ENCODE results near the gene MED4.

Gene MED4, protein sequence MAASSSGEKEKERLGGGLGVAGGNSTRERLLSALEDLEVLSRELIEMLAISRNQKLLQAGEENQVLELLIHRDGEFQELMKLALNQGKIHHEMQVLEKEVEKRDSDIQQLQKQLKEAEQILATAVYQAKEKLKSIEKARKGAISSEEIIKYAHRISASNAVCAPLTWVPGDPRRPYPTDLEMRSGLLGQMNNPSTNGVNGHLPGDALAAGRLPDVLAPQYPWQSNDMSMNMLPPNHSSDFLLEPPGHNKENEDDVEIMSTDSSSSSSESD

DNA sequence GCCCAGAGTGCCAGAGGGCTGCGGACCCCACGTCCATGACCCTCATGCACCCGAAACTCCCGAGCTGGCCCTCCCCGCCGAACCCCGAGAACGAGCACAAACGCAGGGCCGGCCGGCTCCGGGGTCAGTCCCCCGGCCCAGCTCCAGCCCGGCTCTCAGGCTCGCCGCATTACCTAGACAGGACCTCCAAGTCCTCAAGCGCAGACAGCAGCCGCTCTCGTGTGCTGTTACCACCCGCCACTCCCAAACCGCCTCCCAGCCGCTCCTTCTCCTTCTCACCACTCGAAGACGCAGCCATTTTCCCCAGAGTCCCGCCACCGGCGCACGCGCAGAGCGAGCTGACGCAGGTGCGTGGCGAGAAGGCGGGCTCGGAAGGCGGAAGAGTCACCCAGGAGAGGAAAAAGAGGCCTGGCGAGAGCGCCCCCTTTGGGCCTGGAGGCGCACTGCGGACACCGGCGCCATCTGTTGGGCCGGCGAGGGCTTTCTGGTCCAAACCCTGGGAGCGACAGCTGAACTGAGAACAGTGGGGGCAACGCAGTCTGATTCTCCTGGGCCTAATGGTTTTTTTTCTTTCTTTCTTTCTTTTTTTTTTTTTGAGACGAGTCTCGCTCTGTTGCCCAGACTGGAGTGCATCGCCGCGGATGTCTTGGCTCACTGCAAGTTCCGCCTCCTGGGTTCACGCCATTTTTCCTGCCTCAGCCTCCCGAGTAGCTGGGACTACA is at the start of gene MED4:
Gene MED4, minus strand, starts transcription at position 324 of the 722 bp plus-strand sequence. Its CDS starts 26 bp downstream, at position 298.
- DNase-seq: peak; percentile 96

DNA sequence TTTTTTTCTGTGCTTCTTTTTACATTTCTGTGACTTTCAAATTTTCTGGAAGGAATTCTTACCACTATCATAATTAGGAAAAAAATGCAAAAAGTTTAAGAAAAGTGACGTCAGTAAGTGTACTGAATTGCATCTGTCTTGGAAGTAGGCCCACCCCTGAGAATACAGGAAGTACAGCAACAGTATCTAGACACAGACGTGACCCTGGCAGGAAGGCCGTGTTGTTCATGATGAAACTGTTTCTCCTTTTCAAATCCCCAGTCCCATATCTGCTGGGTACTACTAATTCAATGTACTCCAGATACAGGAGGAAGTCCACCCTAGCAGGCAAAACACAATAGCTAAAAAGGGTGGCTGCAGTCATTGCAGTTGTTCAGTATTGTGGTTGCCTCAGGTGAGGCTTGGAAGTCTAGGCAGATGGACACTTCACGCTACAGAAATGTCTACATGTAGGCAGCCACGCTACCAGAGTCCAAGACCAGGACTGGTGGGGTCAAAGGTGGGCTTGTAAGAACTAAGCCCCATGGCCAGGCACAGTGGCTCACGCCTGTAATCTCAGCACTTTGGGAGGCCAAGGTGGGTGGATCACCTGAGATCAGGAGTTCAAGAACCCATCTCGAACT is 49.6 kb upstream of the MED4 start:
- DNase-seq: no peak

DNA sequence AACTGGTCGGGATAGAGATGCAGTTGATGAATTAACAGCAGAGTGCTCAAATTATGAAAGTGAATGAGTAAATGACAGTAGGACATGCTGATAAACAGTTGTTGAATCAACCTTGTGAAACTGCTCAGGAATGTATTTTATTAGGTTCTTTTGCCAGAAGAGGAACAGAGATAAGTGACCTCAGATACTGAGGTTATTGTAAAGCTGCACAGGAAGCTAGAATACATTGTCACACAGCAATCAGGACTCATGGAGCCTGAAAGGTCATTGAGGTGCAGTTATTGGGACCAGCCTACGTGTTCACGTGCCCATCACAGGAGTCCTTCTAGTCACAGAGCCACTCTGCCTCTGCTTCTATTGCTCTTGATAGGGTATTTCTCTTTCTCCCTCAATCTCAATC is 47.5 kb upstream of the MED4 start:
- DNase-seq: no peak

DNA sequence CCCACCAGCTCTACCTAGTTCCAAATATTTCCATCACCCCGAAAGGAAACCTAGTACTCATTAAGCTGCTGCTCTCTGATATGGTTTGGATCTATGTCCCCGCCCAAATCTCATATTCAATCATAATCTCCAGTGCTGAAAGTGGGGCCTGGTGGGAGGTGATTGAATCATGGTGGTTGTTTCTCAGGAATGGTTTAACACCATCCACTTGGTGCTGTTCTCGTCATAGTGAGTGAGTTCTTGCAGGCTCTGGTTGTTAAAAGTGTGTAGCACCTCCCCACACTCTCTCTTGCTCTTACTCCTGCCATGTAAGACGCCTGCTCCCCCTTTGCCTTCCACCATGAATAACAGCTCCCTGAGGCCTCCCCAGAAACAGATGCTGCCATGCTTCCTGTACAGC is 43.4 kb upstream of the MED4 start:
- DNase-seq: peak; percentile 63

DNA sequence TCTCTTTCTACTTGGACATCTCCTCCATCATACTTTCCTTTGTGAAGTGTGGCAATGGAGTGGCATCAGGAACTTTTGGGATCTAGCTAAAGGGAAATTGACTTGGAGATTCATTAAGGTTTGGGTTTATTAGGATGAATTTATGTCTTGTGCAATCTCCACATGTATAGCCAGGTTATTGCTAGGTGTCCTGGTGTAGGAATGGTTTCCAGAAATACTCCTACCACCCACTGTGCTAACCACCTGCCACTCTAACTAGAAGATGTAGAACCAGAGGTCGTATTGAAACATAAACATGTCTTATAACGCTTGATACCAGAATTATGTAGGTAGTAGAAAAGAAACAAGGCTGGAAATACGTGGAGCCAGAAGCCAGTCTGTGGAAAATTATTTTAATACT is 38.1 kb upstream of the MED4 start:
- no peak for DNase-seq

DNA sequence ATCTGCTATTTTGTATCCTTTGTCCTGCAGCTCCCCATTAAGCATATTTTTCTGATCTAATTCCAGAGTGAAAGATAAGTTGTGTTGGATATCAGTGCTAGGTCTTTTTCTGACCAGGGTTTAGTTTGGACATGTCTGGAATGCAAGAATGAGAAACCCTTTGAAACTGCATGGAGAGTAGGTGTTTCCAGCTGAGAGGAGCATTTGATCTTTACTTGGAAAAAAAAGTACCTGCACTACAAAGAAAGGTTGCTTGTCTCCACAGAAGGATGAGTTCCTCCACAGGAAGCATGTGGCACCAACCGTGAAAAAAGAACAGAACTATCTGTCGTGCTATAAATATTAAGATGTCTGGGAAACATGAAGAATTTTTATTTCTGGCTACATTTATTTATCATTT is 36.6 kb upstream of the MED4 start:
- no peak for DNase-seq

DNA sequence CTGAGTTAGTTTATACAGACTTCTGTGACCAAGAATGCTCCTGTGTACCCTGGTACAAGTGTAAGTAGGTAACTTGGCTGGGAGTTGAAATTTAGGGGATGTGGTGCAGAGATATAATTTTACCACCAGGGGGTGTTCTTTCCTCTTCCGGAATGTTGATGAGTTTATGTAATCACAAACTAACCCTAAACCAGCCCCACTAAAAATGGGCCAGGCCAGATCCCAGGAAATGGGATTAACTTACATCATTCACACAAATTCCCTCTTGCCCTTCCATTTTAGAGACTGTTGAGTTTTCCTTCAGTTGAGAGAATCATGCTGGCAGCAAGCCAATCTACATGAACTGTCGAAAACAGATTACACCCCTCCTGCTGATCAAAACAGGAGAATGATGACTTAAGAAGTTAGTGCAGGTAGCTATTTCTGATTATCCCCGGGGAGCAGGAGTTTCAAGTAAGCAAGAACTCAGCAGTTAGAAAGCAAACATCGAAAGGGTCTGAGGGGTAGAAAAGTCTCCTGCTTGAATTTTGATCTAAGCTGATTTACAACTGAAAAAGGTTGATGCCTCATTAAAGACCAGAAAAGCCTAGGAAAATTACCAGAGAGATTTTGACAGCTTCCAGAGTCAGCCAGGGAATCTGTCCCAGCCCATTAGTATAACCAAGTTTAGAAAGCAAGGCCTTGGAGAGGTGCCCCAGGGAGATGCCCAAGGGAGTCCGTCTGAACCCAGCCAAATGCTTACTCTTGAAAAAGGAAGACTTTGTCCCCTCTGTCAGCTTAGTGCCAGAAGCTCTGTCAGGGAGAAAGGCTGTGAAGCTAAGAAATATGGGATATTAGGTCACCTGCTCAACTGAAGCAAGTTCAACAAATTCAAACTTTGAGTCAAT is 32.3 kb upstream of the MED4 start:
- no peak for DNase-seq

DNA sequence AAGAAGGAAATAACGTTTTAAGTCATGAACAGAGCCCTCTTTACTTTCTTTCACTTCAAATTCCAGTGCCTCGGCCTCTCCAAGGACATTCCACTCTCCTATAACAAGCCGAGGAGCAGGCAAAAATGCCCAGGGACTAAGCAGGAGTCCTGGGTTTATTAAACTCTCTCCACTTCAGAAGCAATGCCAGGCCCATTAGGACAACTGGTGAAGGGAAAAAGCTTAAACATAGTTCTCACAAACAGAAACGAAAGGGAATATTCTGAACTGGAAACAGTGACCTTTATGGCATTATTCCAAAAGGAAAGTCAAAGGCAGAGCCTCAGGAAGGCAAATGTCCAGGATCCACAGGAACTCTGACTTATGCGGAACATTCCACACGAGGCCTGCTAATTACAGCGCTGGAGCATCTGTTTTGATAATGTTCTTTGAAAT is 30.9 kb upstream of the MED4 start:
- DNase-seq: no peak

DNA sequence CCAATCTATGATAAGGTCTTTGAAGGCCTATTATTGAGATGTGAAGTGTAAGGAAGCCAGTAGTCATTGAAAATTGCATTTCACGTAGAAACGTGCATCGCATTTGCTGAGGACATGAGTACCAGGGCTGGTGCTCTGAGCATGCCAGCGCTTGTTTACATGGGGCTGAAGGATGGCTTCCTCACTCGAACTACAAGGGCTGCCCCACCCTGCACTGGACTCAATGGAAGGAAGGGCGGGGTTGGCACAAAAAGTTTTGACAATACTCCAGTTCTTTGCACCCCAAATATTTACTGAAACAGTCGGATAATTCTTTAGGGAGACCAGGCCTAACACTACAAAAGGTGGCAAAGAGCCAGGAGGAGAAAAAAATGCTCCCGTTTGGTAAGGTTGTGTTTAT is 28.9 kb upstream of the MED4 start:
- DNase-seq: no peak

DNA sequence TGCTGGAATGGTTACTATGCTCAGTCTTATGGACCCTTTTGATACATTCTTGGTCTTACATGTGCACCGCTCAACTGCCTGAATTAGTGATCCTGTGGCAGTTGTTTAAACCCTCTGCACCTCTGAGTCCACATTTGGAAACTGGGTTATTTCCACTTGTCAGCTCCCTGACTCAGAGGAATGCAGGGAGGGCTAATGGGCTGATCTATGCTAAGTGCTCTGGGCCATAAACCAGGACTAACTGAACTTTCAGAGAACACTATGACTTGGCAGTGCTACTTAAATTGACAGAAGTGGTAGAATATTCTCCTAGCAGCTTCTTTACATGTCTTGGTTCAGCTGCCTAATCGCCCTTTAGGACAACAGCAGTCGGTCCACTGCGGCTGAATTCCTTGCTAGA is 26.8 kb upstream of the MED4 start:
- DNase-seq: no peak

DNA sequence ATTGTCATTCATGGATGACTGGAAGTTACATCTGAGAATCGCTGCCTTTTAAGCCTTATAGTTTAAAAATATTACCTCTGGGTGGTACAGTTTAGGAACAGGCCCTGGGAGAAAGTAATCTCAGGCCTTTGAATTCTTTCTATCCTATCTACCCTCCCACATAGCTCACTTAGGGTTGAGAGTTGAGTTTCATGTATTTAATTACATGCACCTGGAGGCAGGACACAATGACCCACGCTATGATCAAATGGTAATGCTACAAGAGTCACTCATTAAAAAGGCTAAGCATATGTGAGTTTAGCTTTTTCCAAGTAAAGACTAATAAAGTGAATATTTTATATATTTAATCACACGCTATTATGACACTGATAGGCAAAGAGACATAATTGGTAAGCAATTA is 25.3 kb upstream of the MED4 start:
- DNase-seq: no peak

DNA sequence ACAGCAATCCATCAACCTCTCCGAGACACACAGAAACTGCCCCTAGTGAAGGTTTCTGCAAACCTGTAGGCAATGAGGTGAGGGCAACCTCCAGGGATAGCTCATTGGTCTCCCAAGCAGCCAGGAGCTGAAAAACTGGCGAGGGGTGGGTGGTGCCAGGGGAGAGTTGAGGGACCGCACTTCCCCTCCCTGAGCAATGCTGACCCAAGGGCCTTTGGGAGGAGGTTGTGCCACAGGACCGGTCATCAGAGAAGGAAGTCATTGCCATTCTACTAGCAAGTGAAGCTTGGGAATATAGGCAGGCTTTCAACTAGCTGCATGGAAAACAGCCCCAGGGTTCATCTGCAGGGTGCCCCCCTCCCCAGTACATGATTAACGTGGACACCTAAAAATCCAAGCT is 23.1 kb upstream of the MED4 start:
- DNase-seq: no peak

DNA sequence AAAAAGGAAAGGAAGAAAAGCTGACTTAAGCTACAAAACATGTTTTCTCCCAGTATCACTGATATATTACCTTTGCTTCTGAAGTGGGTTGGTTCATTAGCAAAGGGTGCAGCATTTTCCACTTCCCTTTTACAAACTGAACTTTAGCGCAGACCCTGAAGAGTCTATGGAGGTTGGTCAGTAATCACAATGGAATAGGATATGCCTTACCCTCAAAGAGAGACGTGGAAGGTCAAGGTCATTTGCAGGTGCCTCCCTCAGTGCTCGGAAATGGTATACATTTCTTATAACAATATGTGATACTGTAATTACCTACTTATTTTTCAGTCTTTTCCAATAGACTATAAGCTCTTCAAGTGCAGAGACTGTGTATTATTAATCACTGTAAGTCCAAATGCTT is 21.9 kb upstream of the MED4 start:
- DNase-seq: no peak

DNA sequence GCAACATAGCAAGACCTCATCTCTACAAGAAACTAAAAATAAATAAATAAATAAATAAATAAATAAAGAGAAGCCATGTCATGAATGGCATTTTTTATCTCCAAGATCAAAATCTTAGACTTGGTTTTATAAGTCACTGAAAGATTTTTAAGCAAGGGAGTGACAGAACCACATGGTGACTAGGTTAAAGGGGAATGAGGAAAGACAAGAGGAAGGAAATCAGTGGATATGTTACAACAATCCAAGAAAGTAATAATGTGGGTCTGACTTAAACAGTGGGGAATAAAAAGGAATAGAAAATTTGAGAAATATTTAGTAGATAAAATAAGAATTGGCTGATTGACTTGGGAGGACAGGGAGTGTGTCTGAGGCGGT is 18.8 kb upstream of the MED4 start:
- DNase-seq: no peak

DNA sequence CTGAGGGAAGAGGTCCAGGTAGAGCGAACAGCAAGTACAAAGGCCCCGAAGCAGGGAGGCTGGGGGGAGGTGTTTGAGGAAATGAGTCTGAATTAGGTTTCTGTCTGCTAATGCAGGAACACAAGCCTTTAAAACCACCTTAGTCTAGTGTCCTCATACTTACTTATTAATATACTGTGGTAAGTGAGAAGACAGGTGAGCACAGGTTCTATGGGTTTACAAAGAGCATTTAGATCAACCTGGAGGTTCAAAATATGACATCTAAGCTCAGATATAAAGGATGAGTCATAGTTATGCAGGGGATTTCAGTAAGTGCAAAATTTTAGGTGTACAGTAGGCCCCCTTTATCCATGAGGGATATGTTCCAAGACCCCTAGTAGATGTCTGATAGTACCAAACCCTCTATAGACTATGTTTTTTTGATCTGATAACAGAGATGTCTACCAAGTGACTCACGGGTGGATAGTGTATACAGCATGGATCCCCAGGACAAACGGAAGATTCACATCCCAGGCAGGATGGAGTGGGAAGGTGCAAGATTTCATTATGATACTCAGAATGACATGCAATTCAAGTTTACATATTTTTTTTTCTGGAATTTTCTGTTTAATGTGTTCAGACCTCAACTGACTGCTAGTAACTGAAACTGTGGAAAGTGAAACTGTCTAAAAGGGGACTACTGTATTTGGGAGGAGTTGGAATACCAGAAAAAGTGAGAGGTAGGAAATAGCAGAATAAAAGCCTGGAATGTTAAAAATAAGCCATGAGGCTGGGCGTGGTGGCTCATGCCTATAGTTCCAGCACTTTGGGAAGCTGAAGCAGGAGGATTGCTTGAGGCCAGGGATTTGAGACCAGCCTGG is 18.2 kb upstream of the MED4 start:
- DNase-seq: no peak

DNA sequence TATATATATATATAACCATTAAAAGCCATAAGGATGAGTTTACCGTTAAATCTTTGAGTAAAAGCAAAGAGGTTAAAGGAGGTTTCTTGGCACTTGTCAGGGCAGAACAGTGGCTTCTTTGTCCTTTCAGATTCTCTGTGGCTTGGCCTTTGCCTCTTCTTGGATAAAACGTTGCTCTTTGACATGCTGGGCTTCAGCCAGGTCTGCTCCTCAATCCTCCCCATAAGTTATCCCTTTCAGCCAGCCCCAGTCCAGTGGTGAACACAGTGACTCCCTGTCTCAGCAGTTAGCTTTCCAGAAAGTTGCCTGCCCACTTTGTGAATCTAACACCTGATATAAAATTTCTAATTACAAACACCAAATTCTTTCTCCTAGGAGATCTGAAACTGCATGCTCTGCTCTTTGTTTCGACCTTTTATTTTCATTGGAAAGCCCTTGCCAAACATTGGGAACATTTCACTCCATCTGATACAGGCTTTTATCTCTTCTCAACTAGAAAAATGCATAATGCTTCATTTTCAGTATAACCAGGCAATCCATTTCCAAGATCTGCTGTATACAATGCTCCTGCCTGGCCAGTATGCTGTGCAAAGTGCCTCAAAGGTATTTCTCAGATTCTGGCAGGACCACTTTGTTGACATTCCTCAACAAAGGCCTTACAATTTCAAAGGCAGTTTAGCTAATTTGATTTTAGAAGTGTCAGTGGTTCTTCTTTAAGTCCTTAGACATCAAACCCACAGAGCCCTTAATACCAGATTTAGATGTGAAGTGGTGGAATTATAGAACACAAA is 16.2 kb upstream of the MED4 start:
- DNase-seq: no peak

DNA sequence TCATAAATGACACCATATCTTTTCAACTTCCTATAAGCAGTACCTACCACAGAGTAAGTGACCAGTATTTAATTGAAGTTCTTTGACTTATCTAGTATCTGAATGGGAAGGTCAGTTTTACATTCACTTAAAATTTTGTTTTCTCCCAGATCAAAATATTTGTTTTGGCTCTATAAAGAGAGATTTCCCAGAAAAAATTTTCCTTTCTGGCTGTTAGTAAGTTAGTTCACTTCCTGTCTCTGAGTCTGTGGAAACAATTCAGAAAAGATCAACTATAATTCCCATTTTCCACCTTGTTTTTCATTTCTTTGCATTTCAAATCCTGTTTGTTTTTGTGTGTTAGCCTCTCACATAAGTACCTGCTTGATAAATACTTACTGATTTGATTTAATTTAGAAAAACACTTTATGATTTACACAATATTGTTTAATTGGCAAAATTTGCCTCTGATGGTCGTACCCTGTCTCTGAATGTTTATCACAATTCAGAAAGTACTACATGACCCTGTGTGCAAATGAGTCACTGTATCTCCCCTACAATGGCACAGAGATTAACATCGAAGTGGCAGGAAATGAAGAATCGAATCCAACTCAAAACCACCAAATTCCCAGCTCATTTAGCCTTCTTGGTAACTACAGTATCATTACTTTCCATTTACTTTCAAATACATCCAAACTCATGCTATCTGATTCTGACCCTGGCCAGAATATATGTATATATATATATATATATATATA is 15.4 kb upstream of the MED4 start:
- DNase-seq: no peak

DNA sequence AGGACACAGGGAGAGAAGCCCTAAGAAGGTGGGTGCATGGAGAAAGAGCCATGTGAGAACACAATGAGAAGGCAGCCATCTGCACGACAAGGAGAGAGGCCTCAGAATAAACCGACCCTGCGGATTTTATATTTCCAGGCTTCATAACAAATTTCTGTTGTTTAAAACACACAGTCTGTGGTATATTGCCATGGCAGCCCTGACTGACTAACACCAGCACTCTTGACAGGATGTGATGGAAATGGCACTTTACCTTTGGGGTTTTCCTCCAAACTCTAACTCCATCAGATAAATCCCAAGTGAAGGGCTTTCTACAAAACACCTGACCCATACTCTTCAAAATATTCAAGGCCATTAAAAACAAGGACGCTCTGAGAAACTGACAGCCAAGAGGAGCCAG is 13.2 kb upstream of the MED4 start:
- DNase-seq: no peak

DNA sequence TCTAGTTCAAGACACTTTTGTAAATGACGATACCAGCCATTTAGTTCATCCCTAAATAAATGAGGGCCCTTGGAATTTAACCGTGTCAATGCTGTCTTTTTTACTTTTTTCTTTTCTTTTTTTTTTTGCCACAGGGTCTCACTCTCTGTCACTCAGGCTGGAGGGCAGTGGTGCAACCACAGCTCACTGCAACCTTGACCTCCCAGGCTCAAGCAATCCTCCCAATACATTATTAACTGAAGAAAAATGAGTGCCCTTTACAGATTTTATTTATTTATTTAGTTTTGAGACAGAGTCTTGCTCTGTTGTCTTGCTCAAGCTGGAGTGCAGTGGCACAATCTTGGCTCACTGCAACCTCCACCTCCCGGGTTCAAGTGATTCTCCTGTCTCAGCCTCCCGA is 2.9 kb upstream of the MED4 start:
- no peak for DNase-seq

DNA sequence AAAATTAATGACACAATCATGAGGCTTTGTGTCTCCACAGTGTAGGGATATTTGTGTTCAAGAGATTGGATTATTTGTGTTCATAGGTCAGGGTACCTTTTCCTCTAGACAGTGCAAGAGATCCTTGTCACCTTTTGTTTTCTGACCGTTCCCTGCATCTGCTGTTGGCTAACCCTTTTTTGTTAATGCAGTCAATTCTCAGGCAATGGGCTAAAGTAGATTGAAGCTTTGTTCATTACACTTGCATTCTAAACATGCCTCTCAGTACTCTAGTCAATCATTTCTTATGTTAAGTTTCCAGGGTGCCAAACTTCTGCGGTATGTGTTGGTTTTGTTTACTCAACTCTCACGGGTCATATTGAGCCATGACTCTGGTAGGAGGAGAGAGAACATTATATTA is 1.8 kb upstream of the MED4 start:
- DNase-seq: no peak

DNA sequence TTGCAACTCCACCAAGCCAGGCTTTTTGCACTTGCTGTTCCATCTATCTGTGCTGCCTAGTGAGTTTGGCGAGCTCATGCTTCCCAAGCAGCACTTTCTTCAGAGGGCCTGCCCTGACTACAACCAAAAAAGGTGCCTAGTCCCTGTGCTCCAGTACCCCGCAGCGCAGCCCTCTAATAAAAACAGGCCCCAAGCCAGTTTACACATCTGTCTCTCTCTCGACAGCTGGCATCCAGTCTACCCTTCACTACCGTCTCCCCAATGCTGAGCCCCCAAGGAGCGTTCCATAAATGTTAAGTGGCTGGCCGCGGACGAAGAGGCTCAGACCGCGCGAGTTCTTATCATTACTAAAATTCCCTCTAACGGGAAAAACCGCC is 512 bp downstream of the MED4 start:
- no peak for DNase-seq

Measured in stimulated activated CD4-positive, alpha-beta T cell treated with anti-CD3 and anti-CD28 coated beads, Interleukin-1b, Interleukin-23, amount 100 ng/mL, for 48 hours (primary cell).